Natural killer cell (primary cell): Measurements from ENCODE around the gene XXYLT1. TPM values are rescaled to one million over a fixed set of nuclear protein-coding genes. Genes with fewer than 3 reads are reported as not detected.

Experiments
- ATAC-seq, 3 donors: fragments of 150-1000 bp in 2 of 3; fragments of 200-7000 bp in 1 of 3; cut with Tn5 transposase; 1 replicate in 1 of 3; 2 replicates in 2 of 3; pipeline ENCODE4 v1.10.0; 2021; ENCODE audit warnings: mild to moderate bottlenecking in 2 of 3, moderate library complexity in 2 of 3
- DNase-seq, 2 donors: peaks; one replicate each; pipeline versions ENCODE4 v3.0.0 to v3.0.0-alpha.2; 2013 to 2021; ENCODE audit warnings: mixed read lengths in 1 of 2
- H3K27ac ChIP-seq: one replicate; pipeline ENCODE4 v1.5.1; 2013; ENCODE audit warnings: mild to moderate bottlenecking, low read length
- H3K27me3 ChIP-seq: one replicate; pipeline ENCODE4 v1.6.1; 2013; ENCODE audit warnings: low read length; ENCODE audit not compliant: control insufficient read depth, insufficient read depth
- H3K36me3 ChIP-seq: one replicate; pipeline ENCODE4 v1.6.1; 2013; ENCODE audit warnings: low read length; ENCODE audit not compliant: control insufficient read depth, insufficient read depth
- H3K4me1 ChIP-seq: one replicate; pipeline ENCODE4 v1.6.1; 2013; ENCODE audit warnings: low read length; ENCODE audit not compliant: control insufficient read depth, insufficient read depth
- H3K4me3 ChIP-seq: one replicate; pipeline ENCODE4 v1.5.1; 2013; ENCODE audit warnings: low read length
- H3K9me3 ChIP-seq: one replicate; pipeline ENCODE4 v1.6.1; 2013; ENCODE audit warnings: low read length; ENCODE audit not compliant: control insufficient read depth, insufficient read depth
- H3K27ac Mint-ChIP-seq, 2 donors: one replicate each; pipeline ENCODE4 v1.8.0; 2022; ENCODE audit warnings: mild to moderate bottlenecking in 2 of 2, mixed read lengths in 2 of 2, moderate library complexity in 1 of 2
- H3K27me3 Mint-ChIP-seq, 2 donors: one replicate each; pipeline ENCODE4 v1.8.0; 2022; ENCODE audit warnings: low read depth in 2 of 2, mixed read lengths in 2 of 2
- H3K36me3 Mint-ChIP-seq: one replicate; pipeline ENCODE4 v1.8.0; 2022; ENCODE audit warnings: mixed read lengths
- H3K4me1 Mint-ChIP-seq, 2 donors: one replicate each; pipeline ENCODE4 v1.8.0; 2022; ENCODE audit warnings: mixed read lengths in 2 of 2
- H3K4me3 Mint-ChIP-seq: one replicate; pipeline ENCODE4 v1.8.0; 2022; ENCODE audit warnings: mild to moderate bottlenecking, moderate library complexity, mixed read lengths
- H3K9me3 Mint-ChIP-seq, 2 donors: one replicate each; pipeline ENCODE4 v1.8.0; 2022; ENCODE audit warnings: mixed read lengths in 2 of 2
- WGBS: methylation state at CpG from one replicate; pipeline ENCODE4 v1.1.7; 2013; ENCODE audit warnings: missing lambda C conversion rate; ENCODE audit not compliant: insufficient coverage; 5-methylcytosine and 5-hydroxymethylcytosine counted together
- intact Hi-C: fragments of 100-400 bp; cut with micrococcal nuclease; formaldehyde crosslinking; loops from one replicate; pipeline ENCODE4 v1.14.2; 2022
- total RNA-seq, 4 donors: library from RNA; stranded (reverse); fragments of 120-200 nt in 1 of 4; gene quantifications; one replicate each; pipeline versions ENCODE4 v1.2.3 to v1.2.4, GENCODE V29; 2013 to 2022
- TF ChIP-seq, protein P1 (sequence below): fragments of 200-600 bp; IDR thresholded peaks from one replicate; pipeline ENCODE4 v1.8.0; 2022; ENCODE audit warnings: antibody characterized with exemption

XXYLT1 gene
- total RNA-seq, 3 donors from 2014 or later (not counting 1 experiment from before 2014, with no cell fraction given) = 8.7 to 13.6 (median 10.2) TPM

DNA sequence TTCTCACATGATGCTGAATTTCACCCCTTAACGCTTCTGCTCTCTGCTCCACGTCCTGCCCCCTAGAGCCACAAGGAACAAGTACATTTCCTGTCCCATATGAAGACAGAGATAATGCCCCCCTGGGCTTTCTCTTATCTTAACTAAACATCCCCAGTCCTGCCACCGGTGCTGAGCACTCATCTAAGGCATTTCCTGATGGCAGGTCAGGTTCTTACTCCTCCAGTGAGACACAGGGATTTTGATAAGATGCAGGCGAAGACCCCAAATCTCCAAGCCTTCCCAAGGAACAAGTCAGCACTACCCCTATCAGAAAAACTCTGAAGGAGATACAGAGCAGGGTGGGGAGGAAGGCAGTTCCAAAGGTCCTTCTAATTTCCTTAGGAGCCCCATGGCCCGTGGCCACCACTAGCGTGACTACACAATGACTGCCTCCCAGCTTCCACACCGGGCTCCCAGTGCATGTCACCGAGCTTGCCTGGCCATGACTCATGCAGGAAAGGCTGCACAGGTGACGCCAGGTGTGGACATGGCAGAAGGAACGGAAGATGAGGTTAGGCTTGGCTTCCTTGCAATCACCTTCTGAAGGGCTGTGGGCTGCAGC, 152.9 kb downstream of the XXYLT1 start:
- no peak overlapping the region for H3K27ac Mint-ChIP-seq
- no peaks in the 10 kb centered on the region for H3K27me3 Mint-ChIP-seq
- no peaks in the 10 kb centered on the region for H3K36me3 Mint-ChIP-seq
- no peak overlapping the region for H3K4me3 ChIP-seq
- H3K27me3 ChIP-seq = no peaks in the 10 kb centered on the region
- H3K27ac ChIP-seq = no peak overlapping the region
- intact Hi-C loops = no loop called here
- no peak overlapping the region for H3K4me3 Mint-ChIP-seq
- no peaks in the 10 kb centered on the region for H3K4me1 ChIP-seq
- 50% methylated on average over 9 of the region's 10 CpGs for WGBS
- no peaks in the 10 kb centered on the region for H3K36me3 ChIP-seq
- no peaks in the 10 kb centered on the region for H3K9me3 Mint-ChIP-seq
- DNase-seq = no peak
- no peaks in the 10 kb centered on the region for H3K9me3 ChIP-seq
- TF ChIP-seq, protein P1, sequence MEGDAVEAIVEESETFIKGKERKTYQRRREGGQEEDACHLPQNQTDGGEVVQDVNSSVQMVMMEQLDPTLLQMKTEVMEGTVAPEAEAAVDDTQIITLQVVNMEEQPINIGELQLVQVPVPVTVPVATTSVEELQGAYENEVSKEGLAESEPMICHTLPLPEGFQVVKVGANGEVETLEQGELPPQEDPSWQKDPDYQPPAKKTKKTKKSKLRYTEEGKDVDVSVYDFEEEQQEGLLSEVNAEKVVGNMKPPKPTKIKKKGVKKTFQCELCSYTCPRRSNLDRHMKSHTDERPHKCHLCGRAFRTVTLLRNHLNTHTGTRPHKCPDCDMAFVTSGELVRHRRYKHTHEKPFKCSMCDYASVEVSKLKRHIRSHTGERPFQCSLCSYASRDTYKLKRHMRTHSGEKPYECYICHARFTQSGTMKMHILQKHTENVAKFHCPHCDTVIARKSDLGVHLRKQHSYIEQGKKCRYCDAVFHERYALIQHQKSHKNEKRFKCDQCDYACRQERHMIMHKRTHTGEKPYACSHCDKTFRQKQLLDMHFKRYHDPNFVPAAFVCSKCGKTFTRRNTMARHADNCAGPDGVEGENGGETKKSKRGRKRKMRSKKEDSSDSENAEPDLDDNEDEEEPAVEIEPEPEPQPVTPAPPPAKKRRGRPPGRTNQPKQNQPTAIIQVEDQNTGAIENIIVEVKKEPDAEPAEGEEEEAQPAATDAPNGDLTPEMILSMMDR = no peak
- peaks cover 13 to 15% of the 10 kb centered on the region in 2 donors for H3K4me1 Mint-ChIP-seq
- ATAC-seq = no peak

DNA sequence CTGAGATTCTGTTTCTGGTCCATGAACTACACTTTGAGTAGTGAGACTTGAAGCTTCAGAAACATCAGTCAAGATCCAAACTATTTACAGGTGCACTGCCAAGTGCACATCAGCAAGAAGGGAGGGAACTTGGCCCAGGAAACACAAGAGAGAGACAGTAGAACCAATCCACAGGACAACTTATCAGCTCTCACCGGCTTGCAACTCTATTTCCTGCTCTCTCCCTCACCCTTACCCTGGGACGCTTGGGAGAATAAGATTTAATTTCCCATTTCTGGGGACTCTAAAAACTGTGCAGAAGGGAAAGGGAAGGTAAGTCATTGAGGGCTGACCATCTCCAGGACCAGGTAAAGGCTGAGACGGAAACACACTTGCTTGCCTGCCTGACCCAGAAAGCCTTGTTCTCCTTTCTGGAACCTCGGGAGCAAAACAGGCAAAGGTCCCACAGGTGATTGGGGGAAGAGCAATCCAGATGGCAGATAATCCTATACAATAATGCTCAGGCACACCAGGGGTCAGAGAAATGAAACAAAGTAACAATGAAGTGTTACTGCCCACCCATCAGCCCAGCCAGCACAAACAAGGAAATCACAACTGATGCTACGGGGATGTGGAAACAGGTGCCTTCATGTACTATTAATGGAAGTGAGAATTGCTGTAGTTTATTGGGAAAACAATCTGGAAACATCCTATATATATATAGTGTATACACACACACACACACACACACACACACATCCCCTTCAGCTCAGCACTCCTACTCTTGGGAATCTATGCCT, 154.4 kb downstream of the XXYLT1 start:
- whole genome bisulfite sequencing = 67% methylated on average over 2 of the region's 5 CpGs
- H3K4me3 ChIP-seq = no peak overlapping the region
- intact Hi-C loops = no loop called here
- Mint-ChIP-seq H3K4me1 (peaks cover 13 to 15% of the 10 kb centered on the region in 2 donors), H3K27ac (no peak overlapping the region), H3K27me3 (no peaks in the 10 kb centered on the region), H3K36me3 (no peaks in the 10 kb centered on the region), H3K4me3 (no peak overlapping the region), H3K9me3 (no peaks in the 10 kb centered on the region)
- H3K9me3 ChIP-seq = no peaks in the 10 kb centered on the region
- ATAC-seq (no peak), DNase-seq (no peak)
- TF ChIP-seq, protein P1 = no peak
- no peaks in the 10 kb centered on the region for H3K36me3 ChIP-seq
- no peak overlapping the region for H3K27ac ChIP-seq
- no peaks in the 10 kb centered on the region for H3K4me1 ChIP-seq
- H3K27me3 ChIP-seq = no peaks in the 10 kb centered on the region

DNA sequence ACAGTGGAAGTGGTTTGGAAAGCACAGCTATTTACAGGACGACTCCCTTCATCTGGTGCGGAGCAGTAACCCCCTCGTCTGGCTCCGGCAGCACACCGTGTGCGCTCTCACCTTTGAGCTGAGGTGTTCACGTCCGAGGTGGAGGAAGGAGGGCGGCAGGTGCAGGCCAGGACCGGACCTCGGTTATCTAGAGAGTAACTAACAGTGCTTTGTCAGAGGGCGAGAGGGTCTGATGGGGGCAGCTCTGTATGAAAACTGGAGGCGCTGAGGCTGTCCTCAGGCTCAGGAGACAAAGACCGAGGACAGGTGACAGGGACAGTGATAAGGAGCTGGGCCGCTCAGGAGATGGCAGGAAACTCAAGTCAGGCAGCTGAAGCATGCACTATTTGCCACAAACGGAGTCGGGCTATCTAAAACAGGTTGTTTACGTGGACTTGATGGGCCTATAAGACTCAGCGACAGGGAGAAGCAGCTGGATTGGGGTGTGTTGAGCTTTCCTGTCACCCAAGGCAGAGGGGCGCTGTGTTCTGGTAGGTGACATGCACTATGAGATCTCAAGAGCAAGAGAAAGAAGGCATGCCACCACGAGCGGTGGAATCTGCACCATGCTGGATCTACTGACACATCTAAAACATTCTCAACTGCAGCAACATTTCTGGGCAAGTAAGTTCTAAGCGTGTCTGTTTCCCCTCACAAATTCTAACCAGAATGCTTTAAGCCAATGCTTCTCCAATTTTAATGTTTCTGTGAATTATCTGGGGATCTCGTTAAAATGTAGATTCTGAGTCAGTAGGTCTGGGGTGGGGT, 155.2 kb downstream of the XXYLT1 start:
- WGBS = 91% methylated on average over 24 of the region's 24 CpGs
- H3K9me3 ChIP-seq = no peaks in the 10 kb centered on the region
- H3K4me3 ChIP-seq = no peak overlapping the region
- DNase-seq = no peak
- intact Hi-C loops = no loop called here
- no peaks in the 10 kb centered on the region for H3K4me1 ChIP-seq
- Mint-ChIP-seq H3K4me3 (no peak overlapping the region), H3K36me3 (no peaks in the 10 kb centered on the region), H3K4me1 (peaks cover 13 to 15% of the 10 kb centered on the region in 2 donors), H3K9me3 (no peaks in the 10 kb centered on the region), H3K27me3 (no peaks in the 10 kb centered on the region), H3K27ac (no peak overlapping the region)
- no peaks in the 10 kb centered on the region for H3K27me3 ChIP-seq
- H3K27ac ChIP-seq = no peak overlapping the region
- TF ChIP-seq, protein P1 = no peak
- ATAC-seq = no peak
- H3K36me3 ChIP-seq = no peaks in the 10 kb centered on the region
